HG02610 (cell line): ENCODE measurements around the gene BICDL2.

Experiments used
- ATAC-seq: cut with Tn5 transposase; IDR thresholded peaks from one replicate; pipeline ENCODE4 v1.9.1; 2021; ENCODE audit warnings: mild to moderate bottlenecking, moderate library complexity; ENCODE audit not compliant: unreplicated experiment

Gene BICDL2

DNA sequence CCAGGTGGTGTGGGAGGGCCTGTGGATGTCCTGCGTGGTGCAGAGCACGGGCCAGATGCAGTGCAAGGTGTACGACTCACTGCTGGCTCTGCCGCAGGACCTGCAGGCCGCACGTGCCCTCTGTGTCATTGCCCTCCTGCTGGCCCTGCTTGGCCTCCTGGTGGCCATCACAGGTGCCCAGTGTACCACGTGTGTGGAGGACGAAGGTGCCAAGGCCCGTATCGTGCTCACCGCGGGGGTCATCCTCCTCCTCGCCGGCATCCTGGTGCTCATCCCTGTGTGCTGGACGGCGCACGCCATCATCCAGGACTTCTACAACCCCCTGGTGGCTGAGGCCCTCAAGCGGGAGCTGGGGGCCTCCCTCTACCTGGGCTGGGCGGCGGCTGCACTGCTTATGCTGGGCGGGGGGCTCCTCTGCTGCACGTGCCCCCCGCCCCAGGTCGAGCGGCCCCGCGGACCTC is 23.2 kb downstream of the BICDL2 start:
- no peak for ATAC-seq

DNA sequence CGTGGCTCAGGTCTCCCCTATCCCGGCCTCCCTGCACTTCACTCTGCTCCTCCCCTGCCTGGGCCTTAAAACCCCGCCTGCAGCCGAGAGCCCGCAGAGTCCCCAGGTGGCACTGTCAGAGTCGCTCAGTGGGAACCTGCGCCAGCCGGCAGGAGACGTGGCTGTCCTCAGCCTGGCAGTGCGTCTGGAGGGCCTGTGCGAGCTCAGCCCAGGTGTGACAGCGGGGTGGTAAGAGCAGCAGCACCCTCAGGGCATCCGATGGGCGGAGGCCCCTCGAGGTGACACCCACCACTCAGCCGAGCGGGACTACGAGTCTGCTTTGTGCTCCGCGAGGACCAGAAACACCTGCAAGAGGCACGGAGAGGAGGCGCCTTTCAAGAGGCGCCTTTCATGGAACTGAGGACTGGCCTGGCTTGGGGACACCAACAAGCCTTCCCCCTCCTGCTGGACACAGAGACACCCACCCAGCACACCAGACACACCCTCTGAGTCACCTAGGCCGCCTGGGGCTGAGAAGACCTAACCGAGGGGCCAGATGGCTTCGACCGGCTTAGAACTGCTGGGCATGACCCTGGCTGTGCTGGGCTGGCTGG is 23.8 kb downstream of the BICDL2 start, which contains the start of gene CLDN9:
Gene CLDN9 (plus strand): TSS at position 96 of the 593 bp plus-strand sequence. CDS start 440 bp downstream, at position 536.
- ATAC-seq, result no peak

DNA sequence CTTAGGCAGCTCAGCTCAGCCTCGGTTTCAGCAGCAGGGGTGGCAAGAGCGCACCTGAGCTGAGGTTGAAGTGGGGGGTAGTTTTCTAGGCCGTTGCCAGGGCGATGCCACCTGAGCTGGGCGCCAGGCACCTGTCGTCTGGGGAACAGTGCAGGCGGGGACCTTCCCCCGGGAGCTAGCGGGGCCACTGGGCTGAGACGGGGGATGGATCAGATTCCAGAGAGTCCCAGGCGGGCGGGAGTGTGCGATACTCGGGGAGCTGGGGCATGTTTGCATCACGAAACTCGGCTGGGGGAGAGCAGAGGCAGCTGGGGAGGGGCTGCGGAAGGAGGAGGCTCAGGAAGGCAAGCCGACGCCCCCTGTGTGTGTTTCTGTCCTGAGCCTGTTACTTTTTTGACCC is 24.5 kb downstream of the BICDL2 start:
- ATAC-seq, result no peak

DNA sequence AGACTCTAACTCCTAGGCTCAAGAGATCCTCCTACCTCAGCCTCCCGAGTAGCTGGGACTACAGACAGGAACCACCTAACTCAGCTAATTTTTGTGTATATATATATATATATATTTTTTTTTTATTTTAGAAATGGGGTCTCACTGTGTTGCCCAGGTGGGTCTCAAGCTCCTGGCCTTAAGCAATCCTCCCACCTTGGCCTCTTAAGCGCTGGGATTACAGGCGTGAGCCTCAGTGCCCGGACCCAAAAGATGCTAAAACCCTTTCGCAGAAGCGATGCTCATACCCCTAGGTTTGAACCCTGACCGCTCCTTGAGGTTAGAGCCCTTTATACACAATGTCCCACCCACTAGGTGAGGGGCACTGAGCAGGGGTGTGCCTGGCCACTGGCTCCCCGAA is 26.2 kb downstream of the BICDL2 start:
- no peak for ATAC-seq

DNA sequence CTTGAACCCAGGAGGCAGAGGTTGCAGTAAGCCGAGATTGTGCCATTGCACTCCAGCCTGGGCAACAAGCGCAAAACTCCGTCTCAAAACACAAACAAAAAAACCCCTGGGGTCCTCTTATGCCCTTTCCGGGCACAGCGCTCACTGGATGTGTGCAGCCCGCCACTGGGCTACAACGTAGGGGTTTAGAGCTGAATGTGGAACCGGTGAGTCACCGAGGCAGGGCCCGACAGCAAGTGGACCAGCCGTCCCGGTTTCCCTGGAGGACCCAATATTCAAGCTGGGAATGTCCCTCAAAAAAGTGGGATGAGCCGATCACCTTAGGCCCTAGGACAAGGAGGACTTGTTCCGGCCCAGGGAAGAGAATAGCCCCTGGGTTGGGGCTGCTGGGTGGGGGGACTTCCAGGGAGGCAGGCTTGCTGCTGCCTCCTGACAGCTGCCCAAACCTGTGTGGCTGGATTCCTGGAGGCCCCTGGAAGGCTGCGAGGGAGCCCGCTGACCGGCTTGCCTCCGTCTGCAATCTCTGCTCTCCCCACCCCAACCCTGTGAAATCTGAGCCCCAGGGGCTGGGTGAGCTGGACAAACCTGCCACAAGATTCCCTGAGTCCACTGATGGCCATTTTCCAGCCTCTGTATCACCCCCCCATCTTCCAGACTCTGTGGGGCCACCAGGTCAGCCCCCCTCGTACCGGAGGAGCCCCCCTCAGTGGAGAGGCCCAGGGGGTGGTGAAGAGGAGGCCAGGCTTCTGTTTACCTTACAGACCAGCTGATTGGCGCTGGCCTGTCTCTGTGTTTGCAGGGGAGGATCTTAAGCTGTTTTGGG is 27.0 kb downstream of the BICDL2 start:
- ATAC-seq, result no peak

DNA sequence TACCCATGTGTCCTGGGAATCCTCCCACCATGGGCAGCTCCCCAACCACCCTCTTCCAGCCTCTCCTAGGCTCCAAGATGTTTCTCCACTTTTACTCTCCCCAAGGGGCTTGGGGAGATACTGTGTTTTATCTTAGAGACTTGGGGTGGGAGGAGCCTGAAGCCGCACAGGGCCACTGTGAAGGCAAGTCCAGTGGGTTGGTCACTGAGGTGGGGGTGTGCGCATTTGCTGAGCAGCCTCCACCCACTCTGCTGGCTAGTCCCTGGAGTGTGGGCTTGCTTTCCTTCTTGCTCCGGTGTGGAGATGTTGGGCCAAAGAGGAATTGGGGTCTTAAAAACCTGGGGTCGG is 28.1 kb downstream of the BICDL2 start:
- ATAC-seq, result no peak

DNA sequence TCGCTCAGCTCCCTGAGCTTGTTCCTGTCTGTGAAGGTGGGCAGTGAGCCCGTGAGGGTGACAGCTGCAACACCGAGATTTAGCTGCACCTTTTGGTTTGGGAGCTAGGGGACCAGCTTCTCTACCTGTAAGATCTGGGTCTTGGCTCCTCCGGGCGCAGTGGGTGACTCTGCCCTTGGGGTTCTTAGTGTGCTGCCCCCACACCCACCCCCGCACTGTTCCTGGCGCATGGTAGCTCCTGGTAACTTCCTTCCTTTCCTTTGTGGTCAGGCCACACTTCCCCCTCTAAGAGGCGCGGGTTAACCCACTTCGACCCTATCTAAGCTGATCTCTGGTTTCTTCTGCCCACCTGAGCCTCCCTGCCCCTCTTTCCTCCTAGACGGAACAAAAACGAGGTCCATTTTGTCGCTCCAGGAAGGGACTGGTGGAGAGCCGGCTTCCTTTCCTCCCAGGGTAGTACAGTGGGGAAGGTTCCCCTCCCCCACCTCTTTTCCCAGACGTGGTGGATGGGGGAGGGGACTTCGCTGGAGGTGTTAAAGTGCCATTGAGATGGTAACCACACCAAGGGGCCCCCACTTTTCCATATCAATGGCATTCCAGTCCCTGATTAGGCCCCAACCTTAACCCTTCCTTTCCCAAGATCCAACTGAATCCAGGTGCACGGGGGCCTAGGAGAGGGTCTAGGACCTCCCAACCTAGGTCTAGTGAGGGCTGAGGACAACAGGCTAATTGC is 28.6 kb downstream of the BICDL2 start:
- no peak for ATAC-seq

DNA sequence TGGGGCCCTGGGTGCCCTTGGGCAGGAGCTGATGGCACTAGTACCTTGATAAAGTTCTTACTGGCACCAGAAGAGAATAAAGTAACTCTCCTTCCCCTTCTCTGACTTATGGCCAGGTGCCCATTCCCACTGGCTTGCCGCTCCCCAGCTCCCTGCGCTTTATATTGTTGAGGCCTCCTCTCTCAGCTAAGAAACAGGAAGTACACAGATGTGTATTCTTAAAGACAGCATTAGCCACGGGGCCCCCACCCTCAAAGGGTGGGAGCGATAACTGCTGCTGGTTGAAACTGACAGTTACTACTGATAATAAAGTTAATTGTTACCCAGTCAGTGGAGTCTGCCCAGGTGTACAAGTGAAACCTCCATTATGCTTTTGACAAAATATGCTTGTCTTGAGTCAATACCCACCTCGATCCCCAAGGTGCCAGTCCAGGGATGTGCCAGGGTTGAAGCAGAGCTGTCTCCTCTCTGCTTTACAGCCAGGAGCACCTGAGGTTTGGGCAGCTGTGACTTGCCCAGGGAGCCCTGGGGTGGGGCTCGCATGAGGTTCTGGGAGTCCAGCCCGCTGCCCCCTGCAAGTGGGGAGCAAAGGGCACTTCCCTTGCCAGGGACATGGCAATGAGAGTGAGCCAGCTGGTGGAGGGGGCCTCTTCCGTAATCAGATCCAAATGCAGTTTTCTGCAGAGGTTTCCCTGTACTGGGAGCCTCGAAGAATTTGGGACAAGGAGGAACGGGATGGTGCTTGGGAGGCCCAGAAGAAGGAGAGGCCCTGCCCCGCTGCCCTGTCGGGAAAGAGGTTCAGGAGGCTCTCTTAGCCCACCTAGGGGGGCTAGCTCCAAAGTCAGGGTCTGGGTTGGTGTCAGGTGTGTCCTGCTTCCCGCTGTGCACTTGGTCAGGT is 29.4 kb downstream of the BICDL2 start:
- no peak for ATAC-seq

DNA sequence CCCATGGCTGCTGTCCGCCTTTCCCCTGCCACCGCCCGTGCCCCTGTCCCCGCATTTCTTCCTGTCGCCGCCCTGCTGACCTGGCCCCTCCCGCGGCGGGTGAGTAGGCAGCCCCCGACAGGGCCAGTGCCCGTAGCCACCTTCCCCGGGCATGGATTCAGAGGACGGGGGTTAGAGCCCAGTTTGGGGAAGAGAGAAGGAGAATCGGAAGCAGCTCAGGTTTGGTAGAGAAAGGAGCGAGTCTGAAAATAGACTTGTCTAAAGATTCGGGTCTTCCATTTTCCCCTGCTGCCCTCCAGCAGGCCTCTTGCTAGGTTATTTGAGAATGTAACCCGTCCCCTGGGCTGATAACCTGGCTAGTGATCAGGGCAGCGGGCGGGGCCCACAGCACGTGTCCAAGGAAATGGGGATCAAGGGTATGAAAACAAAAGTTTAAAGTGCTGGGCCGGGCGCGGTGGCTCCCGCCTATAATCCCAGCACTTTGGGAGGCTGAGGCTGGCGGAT is 31.9 kb downstream of the BICDL2 start:
- no peak for ATAC-seq

DNA sequence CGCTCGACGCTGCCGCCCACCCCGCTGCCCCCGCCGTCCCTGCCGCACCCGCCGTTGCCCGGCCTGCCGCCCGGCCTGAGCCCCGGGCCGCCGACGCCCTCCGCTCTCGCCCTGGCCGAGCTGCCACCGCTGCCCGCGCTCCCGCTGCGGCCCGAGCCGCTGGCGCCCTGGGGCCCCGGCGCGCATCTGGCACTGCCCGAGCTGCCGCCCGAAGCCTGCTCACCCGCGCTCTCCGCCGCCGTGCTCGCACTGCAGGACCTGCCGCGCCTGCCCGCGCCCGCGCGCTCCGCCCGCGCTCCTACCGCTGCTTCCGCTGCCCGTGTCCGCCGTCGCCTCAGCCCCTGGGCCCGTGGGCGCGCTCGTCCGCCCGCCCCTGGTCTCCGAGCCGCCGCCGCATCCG is 32.4 kb downstream of the BICDL2 start:
- no peak for ATAC-seq

DNA sequence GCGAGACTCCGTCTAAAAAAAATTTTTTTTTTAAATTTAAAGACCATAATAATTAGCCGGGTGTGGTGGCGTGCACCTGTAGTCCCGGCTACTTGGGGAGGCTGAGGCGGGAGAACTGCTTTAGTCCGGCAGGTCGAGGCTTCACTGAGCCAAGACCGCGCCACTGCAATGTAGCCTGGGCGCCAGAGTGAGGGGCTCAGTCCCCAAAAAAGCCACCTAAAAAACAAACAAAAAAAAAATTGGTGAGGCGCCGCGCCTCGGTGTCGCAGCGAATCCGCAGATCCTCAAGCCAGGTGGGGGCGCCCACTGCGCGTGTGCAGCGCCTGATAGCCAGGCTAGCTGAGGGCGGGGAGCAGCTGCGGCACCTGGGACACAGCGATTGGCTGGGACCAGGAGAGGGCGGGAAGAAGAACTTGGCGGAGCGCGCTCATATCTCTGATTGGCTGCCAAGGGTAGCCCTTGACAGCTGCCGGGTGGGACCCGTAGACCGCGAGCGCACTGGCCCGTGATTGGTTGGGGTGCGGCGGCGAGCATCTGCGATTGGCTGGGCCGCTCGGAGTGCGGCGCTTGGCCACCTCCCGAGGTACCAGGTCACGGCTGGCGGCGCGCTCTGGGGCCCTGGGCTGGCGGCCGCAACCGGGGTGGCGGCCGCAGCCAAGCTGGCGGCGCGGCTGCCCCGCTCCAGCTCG is 33.0 kb downstream of the BICDL2 start:
- peak; percentile 98 for ATAC-seq

DNA sequence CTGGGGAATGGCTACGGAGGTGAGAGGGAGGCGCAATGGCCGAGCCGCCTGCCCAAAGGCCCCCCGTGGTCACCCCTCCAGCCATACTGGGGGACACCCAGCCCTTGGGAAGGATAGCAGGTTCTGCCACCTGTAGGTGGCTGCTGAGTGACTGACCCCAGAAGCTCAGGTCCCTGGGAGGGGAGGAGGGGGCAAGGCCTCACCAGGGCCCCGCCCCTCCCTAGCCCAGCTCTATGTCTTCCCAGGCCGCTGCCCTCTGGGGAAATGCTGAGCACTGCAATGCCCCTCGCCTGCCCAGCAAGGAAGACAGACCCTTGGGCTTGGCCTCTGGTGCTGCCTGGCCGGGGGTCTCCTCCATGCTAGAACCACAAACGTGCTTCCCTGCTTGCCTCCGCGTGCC is 35.4 kb downstream of the BICDL2 start:
- ATAC-seq, result no peak

DNA sequence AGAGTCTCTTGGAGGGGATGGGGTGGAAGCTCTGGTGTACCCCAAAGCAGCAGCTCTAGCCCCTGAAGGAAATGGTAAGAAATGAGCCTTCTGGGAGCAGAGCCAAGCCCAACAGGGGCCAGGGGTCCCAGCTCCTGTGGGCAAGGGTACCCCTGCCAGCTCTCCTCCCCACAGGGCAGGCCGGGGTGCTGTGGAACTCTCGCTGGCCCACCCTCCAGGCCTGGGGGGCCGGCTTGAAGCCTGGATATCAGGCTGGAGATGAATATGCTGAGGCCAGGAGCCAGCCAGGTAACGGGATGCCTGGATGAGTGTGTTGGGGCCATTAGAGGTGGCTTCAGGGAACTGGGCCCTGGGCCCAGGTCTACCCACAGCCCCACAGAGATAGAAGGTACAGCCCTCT is 36.2 kb downstream of the BICDL2 start:
- ATAC-seq, result no peak

DNA sequence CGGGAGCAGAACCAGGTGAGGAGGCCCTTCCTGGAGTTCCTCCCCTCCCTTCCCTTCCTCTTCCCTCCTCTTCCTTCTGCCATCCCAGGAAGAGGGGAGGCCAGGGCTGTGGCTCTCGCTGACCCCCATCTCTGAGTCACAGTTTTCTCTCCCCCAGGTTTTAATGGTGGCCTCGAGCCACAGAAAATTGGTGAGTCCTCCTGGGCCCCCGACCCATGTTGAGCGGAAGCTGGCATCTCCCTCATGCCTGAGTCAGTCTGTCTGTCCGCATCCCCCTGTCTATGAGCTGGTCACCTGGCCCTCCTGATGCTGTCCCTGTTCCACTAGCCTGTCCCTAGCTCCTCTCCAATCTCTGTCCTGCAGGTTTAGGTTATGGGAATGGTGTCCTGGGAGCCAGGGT is 36.8 kb downstream of the BICDL2 start:
- ATAC-seq, result no peak

DNA sequence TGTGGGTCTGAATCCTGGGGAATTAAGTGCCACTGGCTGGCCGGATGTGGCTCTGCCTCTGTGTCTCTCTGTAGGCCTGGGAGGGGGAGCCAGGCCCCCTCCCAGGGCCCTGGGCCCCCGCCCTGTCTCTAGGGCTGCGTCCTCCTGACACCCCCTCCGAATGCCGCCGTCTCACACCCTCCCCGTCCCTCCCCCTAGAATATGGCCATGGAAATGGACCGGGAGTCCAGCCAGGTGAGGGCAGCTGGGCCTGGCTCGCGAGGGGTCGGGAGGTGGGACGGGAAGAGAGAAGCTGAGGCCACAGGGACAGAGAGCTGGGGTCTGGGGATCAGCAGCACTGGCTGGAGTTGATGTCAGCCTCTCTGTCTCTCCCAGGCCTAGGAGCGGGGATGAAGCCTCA is 40.4 kb downstream of the BICDL2 start:
- no peak for ATAC-seq

DNA sequence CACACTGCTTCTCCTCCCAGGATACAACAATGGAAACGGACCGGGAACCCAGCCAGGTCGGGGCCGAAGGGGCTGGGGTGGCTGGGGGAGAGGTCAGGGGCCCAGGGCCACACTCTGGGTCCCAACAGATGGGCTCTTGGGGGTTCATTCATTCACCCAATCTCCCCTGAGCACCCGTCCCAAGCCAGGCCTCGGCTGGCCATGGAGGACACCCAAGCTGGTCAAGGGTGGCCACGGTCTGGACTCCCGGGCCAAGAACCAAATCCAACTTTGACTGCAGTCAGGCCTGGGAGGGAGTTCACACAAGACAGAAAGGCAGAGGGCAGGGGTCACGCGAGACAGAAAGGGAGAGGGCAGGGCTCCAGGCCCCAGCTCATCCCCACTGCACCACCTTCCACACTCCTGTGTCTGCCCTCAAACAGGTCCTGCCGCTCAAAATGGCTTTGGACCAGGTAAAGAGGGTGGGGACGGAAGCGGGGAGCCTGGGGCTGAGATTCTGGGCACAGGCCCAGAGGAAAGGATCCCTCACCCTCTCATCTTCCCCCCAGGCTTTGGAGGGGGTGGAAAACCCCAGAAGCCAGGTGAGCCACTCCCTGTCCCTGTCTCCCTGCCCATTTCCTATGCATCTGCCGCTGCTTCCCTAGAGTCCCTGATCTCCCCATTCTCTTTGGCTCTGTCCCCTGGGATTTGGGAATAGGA is 44.2 kb downstream of the BICDL2 start:
- ATAC-seq, result no peak

DNA sequence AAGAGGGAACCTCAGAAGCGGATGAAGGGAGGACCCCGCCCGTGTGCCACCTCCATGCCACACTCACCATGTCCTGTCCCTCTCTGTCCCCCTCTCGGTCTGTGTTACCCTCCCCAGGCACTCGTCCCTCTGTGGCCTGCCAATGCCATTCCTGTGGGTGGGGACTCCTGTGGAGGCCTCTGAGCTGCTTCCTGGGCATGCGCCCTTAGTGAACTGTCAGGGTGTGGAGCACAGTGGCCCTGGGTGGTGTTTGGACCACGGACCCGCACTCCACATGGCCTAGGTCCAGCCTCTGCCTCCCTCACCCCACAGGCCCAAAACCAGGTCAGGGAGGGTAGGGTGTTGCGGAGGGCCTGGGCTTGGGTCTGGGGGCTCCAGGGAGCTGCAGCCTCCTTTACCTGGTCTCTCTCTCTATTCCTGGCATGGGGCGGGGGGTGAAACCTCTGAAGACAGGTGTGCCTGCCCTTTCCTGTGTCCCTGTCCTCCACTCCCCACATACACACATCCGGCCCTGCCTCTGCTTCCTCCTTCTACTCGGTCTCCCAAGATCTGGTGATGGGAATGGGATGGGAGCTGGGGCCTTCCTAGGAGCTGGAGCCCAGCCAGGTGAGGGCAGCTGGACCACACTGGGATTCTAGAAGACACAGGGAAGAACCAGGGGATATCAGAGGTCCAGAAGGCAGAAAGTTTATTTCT is 45.0 kb downstream of the BICDL2 start:
- ATAC-seq, result no peak

DNA sequence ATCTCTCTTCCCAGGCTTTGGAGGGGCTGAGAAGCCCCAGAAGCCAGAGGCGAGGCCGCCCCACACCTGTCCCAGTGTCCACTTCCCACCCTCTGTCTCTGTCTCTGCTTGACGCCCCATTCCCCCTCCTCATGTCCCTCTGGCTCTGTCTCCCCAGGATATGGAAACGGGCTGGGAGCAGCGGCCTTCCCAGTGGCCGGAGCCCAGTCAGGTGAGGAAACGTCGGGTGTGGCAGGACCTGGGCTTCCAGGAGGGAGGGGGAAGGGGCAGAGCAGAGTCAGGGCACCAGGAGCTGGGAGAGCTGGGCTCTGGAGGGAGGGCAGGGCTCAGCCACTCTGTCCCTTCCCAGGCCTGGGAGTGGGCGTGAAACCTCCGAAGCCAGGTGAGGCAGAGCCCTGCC is 45.9 kb downstream of the BICDL2 start:
- ATAC-seq, result no peak

DNA sequence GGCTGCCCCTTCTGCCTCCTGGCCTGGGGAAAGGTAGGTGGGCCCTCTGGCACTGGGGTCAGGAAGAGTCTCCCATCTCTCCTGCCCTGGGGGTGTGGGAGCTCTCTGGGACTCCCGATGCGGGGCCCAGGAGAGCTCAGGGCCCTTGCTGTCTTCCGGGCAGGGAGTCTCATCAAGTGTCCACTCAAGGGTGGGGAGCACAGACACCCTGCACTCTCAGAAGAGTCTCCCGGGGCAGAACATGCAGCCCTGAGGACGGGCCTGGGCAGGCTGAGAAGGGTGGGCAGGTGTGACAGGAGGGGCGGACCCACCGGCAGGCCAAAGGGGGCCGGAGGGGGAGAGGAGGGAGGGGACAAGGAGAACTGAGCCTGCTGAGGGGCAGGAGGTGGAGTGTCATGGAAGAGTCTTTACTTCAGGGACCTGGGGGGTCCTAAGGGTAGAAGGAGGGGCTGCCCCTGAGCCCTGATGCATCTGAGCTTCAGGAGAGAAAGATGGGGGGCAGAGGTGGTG is 48.1 kb downstream of the BICDL2 start:
- no peak for ATAC-seq
